C4-2B (cell line): ENCODE data around the gene ARHGAP21.

ENCODE experiments used
- ZFX ChIP-seq: fragments of 450-650 bp; IDR thresholded peaks from 2 replicates; pipeline ENCODE4 v1.6.1; 2017
- TF ChIP-seq, protein P1 (sequence below): fragments of 450-650 bp; conservative IDR thresholded peaks from 2 replicates; pipeline ENCODE4 v1.5.1; 2017; ENCODE audit warnings: mild to moderate bottlenecking

- TF ChIP-seq, protein P1, sequence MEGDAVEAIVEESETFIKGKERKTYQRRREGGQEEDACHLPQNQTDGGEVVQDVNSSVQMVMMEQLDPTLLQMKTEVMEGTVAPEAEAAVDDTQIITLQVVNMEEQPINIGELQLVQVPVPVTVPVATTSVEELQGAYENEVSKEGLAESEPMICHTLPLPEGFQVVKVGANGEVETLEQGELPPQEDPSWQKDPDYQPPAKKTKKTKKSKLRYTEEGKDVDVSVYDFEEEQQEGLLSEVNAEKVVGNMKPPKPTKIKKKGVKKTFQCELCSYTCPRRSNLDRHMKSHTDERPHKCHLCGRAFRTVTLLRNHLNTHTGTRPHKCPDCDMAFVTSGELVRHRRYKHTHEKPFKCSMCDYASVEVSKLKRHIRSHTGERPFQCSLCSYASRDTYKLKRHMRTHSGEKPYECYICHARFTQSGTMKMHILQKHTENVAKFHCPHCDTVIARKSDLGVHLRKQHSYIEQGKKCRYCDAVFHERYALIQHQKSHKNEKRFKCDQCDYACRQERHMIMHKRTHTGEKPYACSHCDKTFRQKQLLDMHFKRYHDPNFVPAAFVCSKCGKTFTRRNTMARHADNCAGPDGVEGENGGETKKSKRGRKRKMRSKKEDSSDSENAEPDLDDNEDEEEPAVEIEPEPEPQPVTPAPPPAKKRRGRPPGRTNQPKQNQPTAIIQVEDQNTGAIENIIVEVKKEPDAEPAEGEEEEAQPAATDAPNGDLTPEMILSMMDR: no peak
- no peak for TF ChIP-seq ZFX
These were observed 77.9 kb downstream of the ARHGAP21 start for GRCh38 chr10:24645784-24646183.
